HG02852 (cell line): ENCODE results near the gene RNF13.
"Not testable (repeated sequence)": the region's sequence is repeated elsewhere in the genome, so short reads cannot be mapped to it uniquely, and the experiment has no call there.

Source experiments
- ATAC-seq: cut with Tn5 transposase; IDR thresholded peaks from one replicate; pipeline ENCODE4 v1.9.1; 2021; ENCODE audit warnings: mild to moderate bottlenecking, moderate library complexity; ENCODE audit not compliant: unreplicated experiment

The RNF13 gene

DNA sequence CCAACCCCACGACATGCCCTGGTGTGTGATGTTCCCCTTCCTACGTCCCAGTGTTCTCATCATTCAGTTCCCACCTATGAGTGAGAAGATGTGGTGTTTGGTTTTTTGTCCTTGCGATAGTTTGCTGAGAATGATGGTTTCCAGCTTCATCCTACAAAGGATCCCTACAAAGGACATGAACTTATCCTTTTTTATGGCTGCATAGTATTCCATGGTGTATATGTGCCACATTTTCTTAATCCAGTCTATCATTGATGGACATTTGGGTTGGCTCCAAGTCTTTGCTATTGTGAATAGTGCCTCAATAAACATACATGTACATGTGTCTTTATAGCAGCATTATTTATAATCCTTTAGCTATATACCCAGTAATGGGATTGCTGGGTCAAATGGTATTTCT, 131.0 kb downstream of the RNF13 start:
- not testable (repeated sequence) for ATAC-seq

DNA sequence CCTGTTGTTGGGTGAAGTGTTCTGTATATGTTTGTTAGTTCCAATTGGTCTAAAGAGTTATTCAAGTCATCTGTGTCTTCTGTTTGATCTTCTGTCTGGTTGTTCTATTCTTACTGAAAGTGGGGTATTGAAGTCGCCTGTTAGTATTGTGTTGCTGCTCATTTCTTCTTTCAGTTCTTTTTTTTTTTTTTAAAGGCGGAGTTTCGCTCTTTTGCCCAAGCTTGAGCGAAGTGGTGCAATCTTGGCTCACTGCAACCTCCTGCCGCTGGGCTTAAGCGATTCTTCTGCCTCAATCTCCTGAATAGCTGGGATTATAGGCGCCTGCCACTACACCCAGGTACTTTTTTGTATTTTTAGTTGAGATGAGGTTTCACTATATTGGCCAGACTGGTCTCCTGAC, 134.2 kb downstream of the RNF13 start:
- no peak for ATAC-seq

DNA sequence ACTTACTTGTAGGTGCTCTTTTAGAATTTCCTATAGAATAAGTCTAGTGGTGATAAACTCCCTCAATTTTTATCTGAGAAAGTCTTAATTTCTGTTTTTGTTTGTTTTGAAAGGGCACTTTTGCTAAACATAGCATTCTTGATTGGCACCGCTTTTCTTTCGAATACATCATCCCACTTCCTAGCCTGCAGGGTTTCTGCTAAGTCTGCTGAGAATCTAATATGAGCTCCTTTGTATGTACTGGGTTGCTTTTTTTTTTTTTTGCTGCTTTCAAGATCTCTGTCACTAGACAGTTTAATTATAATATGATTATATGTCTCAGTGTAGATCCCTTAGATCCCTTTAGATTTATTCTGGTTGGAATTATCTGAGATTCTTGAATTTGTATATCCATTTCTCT, 136.2 kb downstream of the RNF13 start:
- no peak for ATAC-seq

DNA sequence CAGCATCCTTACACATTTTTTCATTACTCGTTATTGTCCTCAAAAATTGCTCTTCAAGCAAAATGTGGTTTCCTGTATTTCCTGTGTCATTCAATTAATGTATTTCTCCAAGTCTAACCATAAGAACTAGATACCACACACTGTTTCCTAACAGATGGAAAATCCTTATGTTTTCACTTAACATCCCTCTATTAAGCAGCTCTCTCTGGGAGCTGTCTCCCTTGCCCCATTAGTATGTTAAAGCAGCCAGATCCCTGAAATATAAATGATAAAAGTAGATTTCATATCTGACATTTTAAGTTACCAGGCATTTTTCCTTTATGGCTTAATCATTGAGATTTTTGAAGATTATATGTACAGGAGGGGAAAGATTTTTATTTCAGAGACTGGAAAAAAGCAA, 141.8 kb downstream of the RNF13 start:
- no peak for ATAC-seq

DNA sequence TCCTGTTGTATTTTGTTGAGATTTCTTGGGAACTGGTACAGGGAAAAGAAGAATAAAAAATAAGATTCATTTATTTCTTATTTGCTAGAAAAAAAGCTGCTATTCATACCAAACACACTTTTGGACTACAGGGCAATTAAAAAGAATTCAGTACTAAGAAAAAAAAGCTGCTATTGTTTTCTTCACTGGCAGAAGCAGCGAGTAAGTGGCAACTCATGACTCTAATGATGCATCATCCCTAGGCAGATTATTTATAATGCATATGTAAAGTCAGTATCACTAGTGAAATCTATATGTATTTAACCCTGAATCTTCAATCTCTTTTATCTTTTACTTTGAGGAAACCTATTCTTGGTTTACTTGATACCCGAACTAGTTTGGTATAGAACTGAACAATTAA, 142.4 kb downstream of the RNF13 start:
- no peak for ATAC-seq

DNA sequence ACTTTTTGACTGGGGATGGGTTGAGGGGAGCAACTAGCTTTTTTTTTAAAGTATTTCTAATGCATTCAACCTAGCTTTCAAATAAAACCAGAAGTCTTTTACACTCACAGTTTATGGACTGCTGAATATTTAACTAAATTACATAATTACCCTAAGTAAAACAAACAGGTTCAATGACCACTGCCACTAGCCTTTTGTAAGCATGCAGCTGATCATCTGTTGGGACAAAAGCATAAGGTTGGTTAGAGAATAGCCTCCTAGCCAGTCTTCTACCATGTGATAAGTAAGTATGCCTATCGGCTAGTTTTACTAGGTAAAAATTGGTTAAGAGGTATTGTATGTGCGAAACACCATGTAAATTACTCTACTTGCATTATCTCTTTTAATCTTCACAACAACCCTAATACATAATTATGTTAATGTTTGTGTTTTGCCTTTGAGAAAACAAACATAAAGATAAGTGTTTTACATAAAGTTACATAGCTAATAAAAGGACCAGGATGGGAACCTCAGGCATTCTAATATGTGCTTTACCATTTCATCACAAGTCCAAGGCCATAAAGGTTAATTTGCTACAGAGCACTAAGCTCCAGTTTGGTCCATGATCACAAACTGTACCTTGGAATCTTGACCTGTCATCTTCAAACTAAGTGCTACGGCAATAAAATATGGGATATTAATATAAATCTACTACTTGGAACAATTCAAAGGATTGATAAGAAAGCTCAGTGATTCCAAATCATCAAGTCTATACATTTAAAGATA, 144.5 kb downstream of the RNF13 start:
- no peak for ATAC-seq

DNA sequence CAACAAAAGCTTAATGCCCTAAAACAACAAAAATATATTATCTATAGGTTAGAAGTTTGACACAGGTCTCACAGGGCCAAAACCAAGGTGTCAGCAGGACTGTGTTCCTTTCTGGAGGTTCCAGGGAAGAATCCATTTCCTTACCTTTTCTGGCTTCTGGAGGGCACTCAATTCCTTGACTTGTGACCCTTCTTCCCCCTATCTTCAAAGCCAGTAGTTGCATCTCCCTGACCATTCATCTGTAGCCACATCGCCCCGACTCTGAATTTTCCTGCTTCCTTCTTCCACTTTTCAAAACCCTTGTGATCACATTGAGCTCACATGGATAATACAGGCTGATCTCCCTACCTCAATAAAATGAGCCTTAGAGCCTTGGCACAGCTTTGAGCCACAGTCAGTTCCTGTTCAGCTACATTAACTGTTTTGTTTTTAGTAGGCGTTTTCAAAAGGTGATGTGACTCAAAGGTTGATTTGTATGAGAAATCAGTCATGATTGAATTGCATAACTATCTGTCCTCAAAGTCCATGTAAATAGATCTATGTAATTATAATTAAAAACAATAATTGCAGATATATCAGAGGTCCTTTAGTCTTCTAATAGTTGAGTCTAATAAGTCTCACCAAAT, 145.3 kb downstream of the RNF13 start:
- ATAC-seq, result no peak

DNA sequence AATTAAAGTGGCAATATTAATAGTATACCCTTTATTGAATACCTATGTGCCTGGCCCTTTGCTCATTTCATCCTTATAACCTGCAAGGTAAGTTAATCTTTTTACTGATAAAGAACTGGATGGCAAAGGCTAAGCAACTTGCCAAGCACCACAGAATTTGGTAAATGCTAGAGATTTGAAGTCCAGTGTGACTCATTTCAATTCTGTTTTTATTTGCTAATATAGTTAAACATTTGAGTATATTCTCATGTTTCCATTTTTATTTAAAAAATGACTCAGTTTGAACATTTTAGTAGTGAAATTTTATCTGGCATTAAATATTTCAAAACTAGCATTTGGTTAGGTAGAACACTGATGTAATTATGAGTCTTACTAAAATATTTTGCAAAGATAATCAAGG, 146.4 kb downstream of the RNF13 start:
- ATAC-seq, result no peak

DNA sequence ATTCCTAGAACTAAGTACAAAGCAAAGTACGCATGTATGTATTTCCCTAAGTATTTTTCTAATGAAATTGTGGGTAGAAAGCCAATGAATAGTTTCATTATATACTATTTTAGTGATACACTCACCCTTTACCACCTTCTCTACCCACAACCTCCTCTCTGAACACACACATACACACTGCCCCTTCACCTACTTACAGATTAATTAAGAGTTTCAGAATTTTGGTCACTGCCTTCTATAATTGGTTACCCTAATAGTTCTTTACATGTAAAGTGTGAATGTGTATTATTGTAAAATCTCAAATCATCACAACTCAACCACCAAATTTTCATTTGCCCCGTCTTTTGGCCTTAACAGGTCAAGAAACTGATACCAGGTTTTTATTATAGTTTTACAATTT, 150.5 kb downstream of the RNF13 start:
- ATAC-seq, result no peak

DNA sequence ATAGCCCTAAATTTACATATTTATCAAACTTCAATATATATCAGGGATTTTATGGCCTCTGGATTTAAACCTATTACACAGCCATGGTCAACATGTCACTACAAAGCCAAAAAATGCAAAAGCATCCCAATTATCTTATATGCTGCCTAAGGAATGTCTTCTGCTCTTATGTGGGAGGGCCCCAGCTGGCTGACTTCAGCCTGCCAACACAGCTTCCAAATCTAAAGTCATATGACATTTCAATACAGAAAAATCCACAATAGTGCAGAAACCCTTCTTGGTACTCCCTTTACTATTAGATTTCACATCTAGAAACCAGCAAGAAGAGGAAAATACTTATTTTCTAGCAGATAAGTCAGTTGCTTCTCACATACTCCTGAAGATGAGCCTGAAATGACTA, 151.3 kb downstream of the RNF13 start:
- ATAC-seq, result no peak

DNA sequence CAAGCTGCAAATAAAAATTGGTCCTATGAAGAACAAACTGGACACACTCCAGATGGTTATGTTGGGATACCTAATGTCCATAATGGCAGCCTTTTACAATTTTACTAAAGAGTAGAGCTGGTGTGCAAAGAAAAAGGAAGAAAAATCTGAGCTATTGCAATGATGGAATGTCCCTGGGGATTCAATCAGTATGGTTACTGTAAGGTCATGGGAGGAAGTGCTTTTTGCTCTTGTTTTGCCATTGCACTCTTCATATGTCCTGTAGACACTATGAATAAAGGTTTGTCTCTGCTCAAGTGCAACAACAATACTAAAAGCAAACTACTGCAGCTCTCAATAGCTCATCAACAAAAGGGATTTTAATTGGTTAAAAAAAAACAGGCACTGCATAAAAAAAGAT, 152.3 kb downstream of the RNF13 start:
- ATAC-seq, result no peak

DNA sequence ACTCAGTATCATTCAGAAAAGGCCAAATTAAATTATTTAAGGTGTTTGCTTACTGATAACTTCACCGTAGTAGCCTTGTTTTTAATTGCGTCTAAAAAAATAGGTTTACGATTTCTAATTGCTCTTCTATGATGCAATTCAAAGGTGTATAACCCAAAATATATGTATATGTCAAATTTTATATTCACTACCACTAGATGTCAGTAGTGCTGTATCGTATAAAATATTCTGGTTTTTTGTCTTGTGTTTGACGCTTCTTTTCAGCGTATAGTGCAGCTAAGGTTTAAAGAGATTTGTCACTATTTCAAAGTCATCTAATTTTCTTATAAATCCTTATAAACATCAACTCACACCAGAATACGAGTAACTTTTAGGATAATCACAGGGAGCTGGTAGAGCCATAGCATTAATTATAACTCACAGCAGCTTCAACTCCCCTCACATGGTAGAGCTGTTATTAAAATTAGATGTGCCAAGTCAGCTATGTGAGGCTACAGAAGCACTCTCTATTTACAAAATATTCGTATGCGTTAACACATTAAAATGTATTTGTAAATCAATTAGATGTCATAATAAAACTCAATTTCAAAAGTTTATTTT, 154.2 kb downstream of the RNF13 start:
- no peak for ATAC-seq

DNA sequence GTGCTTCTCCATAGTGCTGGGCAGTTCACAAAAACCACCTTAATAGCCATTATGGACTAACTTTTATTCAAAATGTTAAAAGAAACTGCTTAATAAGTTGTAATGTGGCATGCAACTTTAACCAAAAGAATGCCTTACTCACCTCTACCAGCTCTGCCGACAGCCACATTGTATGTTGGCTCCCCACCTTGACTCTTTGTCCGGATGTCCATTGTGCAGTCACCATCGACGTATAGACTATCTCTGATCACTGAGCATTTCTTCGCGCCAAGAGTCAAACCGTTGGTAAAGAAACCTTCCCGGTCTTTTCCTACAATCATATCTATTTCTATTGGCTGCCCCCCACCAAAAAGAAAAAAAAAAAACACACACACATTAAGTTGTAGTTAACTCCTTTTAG, 155.2 kb downstream of the RNF13 start:
- ATAC-seq, result no peak

DNA sequence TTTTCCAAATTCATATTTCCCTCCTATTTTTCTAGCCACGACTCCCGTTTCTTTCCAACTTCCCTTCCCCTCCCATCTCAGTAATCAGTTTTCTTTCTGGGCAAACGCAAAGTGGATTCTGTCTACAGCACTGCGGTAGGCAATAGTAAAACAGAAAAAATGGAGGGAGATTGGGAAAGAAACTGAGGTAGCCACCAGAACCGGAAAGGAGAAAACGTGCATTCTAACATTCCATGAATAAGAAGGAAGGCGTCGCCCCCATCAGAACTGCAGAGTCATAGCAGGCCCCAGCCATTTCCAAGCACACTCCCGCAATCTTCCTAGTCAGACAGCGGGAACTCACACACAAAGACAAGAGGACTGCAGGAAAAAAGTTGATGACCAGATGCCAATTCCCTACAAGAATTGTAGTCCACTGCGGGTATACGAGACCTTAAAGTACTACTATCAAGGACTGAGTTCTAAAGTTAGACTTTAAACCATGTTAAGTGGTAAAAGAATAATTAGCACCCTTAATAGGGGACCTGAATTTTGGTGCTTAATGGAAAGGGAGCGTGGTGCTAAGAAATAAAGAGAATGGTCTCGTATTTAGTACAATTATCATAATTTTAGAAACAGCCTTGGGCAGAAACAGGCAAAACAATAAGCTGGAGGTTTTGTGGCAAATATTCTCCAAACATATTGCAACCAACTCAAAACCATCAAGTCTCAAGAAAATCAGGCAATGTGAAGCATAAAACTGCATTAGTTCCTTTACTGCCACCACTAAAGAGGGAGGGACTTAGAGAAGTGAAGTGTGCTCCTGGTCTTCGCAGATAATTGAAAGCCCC, 156.3 kb downstream of the RNF13 start:
- ATAC-seq, result no peak

DNA sequence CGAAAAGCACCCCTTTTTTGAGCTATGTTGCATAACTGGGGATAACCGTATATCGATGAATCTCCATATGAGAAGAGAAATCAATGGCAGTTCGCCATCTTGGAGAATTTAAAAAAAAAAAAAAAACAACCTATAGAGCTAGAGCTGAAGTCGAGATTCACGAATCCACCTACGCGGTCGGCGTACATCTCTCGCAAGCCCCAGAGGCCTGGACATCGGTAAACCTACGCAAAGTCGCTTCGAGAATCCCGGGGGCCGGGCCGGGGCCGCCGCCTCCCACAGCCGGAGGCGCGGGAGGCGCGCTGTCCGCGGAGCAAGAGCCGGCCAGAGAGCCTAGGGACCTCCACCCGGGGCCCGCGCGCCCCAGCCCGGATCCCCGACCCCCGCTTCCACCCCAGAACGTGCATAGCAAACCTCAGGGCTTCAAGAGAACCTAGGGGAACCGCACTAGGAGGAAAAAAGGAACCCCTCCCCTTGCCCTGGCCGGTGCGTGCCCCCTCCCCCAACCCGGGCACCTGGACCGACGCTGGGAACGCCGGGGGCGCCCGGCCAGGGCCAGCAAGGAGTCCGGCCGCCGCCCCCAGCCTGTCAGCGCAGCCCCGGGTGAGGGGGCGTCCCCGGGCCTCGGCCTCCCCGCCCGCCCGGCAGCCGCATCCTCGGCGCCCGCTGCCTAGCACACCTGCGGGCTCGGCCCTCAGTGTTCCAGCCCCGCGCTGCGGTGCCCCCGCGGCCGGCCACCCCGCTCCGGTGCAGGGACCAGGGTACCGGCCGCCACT, 157.1 kb downstream of the RNF13 start:
- peak; percentile 69 for ATAC-seq

DNA sequence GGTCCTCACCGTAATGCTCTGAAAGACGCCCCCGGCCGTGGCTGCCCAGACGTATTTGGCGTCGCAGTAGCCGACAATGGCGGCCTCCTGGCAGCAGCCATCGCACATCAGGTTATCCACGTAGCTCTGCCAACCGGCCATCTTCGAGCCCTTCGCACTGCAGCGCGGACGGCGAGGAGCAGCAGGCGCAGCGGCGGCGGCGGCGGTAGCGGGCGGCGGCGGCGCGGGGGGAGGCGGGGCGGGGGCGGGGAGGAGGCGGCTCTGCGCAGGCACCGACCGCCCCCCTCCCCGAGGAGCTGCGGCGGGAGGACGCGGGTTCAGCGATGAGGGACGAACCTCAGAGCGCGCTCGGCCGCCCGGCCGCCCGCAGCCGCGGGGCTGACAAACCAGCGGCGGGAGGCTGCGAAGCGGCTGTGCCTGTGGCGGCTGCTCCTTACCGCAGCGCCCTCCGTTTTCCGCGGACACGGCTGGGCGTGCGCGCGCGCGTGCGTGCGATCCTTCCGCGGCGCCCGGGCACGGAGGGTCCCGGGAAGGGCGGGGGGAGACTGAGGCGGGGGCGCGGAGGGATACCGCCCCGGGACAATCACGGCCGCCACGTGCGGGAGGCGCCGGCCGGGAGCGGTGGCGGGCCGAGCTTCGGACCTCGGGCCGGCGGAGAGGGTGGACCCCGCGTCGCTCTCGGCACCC, 157.8 kb downstream of the RNF13 start, which contains the start of gene PFN2:
Gene PFN2, minus strand, starts transcription at position 180 of the 687 bp plus-strand sequence. Its CDS starts 39 bp downstream, at position 141.
- ATAC-seq, result peak; percentile 43

DNA sequence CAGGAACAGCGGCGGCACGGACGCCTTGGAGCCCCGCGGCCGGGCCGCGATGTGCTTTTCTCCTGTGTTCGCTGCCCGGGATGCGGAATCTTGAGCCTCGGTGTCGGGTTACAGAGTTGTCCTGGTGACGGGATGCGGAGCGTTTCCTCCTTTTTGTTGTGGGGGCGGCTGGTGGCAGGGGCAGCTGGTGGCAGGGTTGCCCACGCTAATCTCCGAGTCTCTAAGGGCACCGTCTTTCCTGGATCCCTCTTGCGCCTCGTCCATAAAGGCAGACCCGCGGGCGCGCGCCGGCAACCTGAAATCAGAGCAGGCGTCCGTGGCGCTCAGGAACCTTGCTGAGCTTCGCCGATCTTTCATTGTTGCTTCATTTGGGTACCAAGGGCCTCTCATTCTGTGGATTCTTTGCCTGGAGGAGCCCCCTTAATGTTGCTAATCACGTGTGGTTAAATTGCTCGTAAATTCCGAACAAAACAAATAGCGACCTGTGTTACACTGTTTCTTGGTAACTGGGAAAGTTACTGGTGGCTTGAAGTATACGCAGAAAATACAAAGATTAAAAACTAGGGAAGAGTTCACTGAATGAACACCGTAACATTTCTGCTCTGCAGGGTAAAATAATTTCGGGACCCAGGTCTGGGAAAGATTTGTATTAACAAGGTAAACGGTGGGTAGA, 158.5 kb downstream of the RNF13 start:
- ATAC-seq, result peak; percentile 33

DNA sequence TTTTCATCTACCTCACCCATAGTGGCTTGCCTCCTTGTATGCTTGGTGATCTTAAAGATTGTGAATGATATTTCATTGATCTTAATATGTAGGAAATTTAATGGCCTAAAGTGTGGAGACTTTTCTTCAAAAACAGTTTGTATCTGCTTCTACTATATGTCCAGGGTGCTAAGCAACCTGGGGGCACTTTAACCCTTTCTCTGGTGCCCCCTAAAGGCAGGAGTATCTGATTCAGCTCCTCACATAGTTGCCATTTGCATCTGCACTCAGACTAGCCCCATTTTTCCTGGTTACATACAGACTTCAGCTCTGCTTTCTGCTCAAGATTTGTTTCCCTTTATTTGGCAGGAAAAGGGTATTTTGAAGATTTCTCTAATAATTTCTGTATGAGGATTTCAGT, 162.9 kb downstream of the RNF13 start:
- no peak for ATAC-seq

DNA sequence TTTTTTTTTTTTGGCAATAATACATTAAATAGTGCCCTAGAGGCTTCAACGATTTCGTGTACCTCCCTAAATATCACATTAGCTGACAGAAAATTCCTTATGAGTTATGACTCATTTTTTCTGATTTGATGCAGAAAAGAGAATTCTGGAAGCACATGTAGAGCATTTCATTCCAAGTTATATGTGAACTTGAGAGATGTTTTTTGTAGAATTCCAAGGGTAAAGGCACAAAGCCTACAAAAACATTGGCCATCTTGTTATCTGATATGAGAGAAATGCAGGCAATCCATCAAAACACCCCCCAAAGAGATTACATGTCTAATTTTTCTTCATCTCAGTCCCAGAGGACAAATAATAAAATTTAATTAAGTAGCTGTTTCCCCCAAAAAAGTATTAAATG, 164.4 kb downstream of the RNF13 start:
- no peak for ATAC-seq
